ENCODE data around the gene TUFT1. TPM values are rescaled to one million over a fixed set of nuclear protein-coding genes. Genes with fewer than 3 reads are reported as not detected.

Gene TUFT1
- total and polyA plus RNA-seq, 2 donors (not counting 1 experiment from before 2014, with no cell fraction given): 0.82 to 2.2 TPM

DNA sequence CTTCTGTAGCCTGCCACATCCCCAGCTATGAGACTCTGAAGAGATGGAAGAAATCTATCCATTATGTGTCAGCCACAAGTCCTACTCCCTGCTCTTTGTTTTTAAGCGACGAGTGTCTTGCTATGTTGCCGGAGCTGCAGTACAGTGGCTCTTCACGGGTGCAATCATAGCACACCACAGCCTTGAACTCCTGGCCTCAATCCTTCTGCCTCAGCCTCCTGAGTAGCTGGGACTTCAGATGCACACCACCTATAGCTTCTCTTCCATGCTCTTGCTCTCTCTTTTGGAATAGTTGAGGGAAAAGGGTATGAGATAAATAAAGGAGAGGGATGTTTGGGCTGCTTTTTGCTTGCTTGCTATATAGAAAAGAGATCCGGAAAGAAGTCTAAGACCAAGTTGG, 1.6 kb downstream of the TUFT1 start:
- intact Hi-C loops (cut with micrococcal nuclease): no loop called here
- Histone ChIP-seq H3K4me3 (ENCODE audit: control extremely low read depth in 1 of 5, extremely low read depth in 1 of 5, insufficient read depth in 1 of 5, low read depth in 2 of 5, low read length in 4 of 5) (no peak overlapping the region), H3K27ac (ENCODE audit: low read length in 2 of 2) (no peak overlapping the region), H3K79me2 (ENCODE audit: control insufficient read depth, insufficient read depth, low read length) (no peaks in the 10 kb centered on the region), H3K9ac (ENCODE audit: low read length) (no peak overlapping the region), H4K20me1 (ENCODE audit: control insufficient read depth, insufficient read depth, low read length, poor library complexity, severe bottlenecking) (no peaks in the 10 kb centered on the region), H3K4me2 (replicated peaks; ENCODE audit: low read depth, low read length, poor library complexity, severe bottlenecking) (no peak overlapping the region), H3K27me3 (replicated peaks in 1 of 4; ENCODE audit: control extremely low read depth in 1 of 4, control insufficient read depth in 3 of 4, insufficient read depth in 4 of 4, low read length in 3 of 4) (peaks cover 0 to 25% (median 10%) of the 10 kb centered on the region in 4 experiments), H3K9me3 (ENCODE audit: control extremely low read depth in 1 of 3, control insufficient read depth in 2 of 3, insufficient read depth in 1 of 3, low read length in 2 of 3) (no peaks in the 10 kb centered on the region), H2AFZ (ENCODE audit: insufficient read depth, low read depth, low read length, poor library complexity, severe bottlenecking) (no peak overlapping the region), H3K36me3 (replicated peaks in 1 of 2; ENCODE audit: control extremely low read depth in 1 of 2, control insufficient read depth in 1 of 2, extremely low read depth in 1 of 2, insufficient read depth in 2 of 2, low read length in 1 of 2) (no peaks in the 10 kb centered on the region), H3K4me1 (ENCODE audit: control insufficient read depth in 2 of 2, insufficient read depth in 2 of 2, low read length in 2 of 2) (peaks cover 15 to 22% of the 10 kb centered on the region in 2 donors)
- Mint-ChIP-seq H3K4me3 (peak overlapping the region; percentile 98), H3K9me3 (ENCODE audit: insufficient read depth) (no peaks in the 10 kb centered on the region), H3K27ac (no peak overlapping the region), H3K27me3 (peaks cover 14% of the 10 kb centered on the region), H3K4me1 (peaks cover 19% of the 10 kb centered on the region)
- TF ChIP-seq, protein P1, sequence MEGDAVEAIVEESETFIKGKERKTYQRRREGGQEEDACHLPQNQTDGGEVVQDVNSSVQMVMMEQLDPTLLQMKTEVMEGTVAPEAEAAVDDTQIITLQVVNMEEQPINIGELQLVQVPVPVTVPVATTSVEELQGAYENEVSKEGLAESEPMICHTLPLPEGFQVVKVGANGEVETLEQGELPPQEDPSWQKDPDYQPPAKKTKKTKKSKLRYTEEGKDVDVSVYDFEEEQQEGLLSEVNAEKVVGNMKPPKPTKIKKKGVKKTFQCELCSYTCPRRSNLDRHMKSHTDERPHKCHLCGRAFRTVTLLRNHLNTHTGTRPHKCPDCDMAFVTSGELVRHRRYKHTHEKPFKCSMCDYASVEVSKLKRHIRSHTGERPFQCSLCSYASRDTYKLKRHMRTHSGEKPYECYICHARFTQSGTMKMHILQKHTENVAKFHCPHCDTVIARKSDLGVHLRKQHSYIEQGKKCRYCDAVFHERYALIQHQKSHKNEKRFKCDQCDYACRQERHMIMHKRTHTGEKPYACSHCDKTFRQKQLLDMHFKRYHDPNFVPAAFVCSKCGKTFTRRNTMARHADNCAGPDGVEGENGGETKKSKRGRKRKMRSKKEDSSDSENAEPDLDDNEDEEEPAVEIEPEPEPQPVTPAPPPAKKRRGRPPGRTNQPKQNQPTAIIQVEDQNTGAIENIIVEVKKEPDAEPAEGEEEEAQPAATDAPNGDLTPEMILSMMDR (IDR thresholded peaks at IDR 0.05): no peak
- TF ChIP-seq EZH2 (IDR thresholded peaks at IDR 0.05; ENCODE audit: borderline replicate concordance, insufficient read depth, low read depth, low read length, poor library complexity, severe bottlenecking): no peak
- ChIA-PET POLR2A (interaction anchor here (1.0 kb wide), 1 partner anchor 82 kb away, joined by 7 read pairs; the partner anchor contains the start of gene POGZ), CTCF (interaction anchor here (1.3 kb wide), 1 partner anchor 52 kb away, joined by 3 read pairs; no protein-coding TSS in a partner anchor)
- DNase-seq: no peak
- no peak for ATAC-seq (ENCODE audit: low read depth)
- 91% methylated on average over 4 of the region's 5 CpGs for WGBS (ENCODE audit: insufficient coverage)

GRCh38 chr1:151542710-151543129, 2.6 kb downstream of the TUFT1 start:
- Histone ChIP-seq H3K4me2 (replicated peaks; ENCODE audit: low read depth, low read length, poor library complexity, severe bottlenecking) (no peak overlapping the region), H4K20me1 (ENCODE audit: control insufficient read depth, insufficient read depth, low read length, poor library complexity, severe bottlenecking) (no peaks in the 10 kb centered on the region), H2AFZ (ENCODE audit: insufficient read depth, low read depth, low read length, poor library complexity, severe bottlenecking) (no peak overlapping the region), H3K27ac (ENCODE audit: low read length in 2 of 2) (no peak overlapping the region), H3K9ac (ENCODE audit: low read length) (no peak overlapping the region), H3K4me3 (ENCODE audit: control extremely low read depth in 1 of 5, extremely low read depth in 1 of 5, insufficient read depth in 1 of 5, low read depth in 2 of 5, low read length in 4 of 5) (no peak overlapping the region), H3K79me2 (ENCODE audit: control insufficient read depth, insufficient read depth, low read length) (no peaks in the 10 kb centered on the region), H3K27me3 (replicated peaks in 1 of 4; ENCODE audit: control extremely low read depth in 1 of 4, control insufficient read depth in 3 of 4, insufficient read depth in 4 of 4, low read length in 3 of 4) (peaks cover 0 to 25% (median 10%) of the 10 kb centered on the region in 4 experiments), H3K4me1 (ENCODE audit: control insufficient read depth in 2 of 2, insufficient read depth in 2 of 2, low read length in 2 of 2) (peaks cover 15 to 22% of the 10 kb centered on the region in 2 donors), H3K9me3 (ENCODE audit: control extremely low read depth in 1 of 3, control insufficient read depth in 2 of 3, insufficient read depth in 1 of 3, low read length in 2 of 3) (no peaks in the 10 kb centered on the region), H3K36me3 (replicated peaks in 1 of 2; ENCODE audit: control extremely low read depth in 1 of 2, control insufficient read depth in 1 of 2, extremely low read depth in 1 of 2, insufficient read depth in 2 of 2, low read length in 1 of 2) (no peaks in the 10 kb centered on the region)
- ChIA-PET CTCF (no interaction called here), POLR2A (no interaction called here)
- Mint-ChIP-seq H3K9me3 (ENCODE audit: insufficient read depth) (no peaks in the 10 kb centered on the region), H3K27me3 (peaks cover 18% of the 10 kb centered on the region), H3K4me3 (no peak overlapping the region), H3K27ac (no peak overlapping the region), H3K4me1 (peaks cover 19% of the 10 kb centered on the region)
- WGBS (ENCODE audit: insufficient coverage): 100% methylated on average over 2 of the region's 3 CpGs
- ATAC-seq (ENCODE audit: low read depth) (no peak), DNase-seq (no peak)
- intact Hi-C loops (cut with micrococcal nuclease): no loop called here
- TF ChIP-seq EZH2 (IDR thresholded peaks at IDR 0.05; ENCODE audit: borderline replicate concordance, insufficient read depth, low read depth, low read length, poor library complexity, severe bottlenecking): no peak
- TF ChIP-seq, protein P1 (IDR thresholded peaks at IDR 0.05): no peak

Measured in B cell (primary cell).